G401 (cell line): ENCODE measurements around the gene TP63. TPM values are rescaled to one million over a fixed set of nuclear protein-coding genes. Genes with fewer than 3 reads are reported as not detected.

ENCODE experiments used
- DNase-seq: peaks from one replicate; pipeline ENCODE4 v3.0.0-alpha.2; 2015; ENCODE audit warnings: low spot score
- in situ Hi-C: cut with HindIII; loops from 2 replicates; pipeline ENCODE4 v1.10.0; 2016; ENCODE audit warnings: low sequenced_read_pairs, mixed read lengths
- total RNA-seq: library from RNA; depleted of rRNA; stranded (reverse); fragments of >200 nt; shearing (Covaris generic); gene quantifications from 2 replicates; pipeline ENCODE4 v1.2.3, GENCODE V29; 2014

The TP63 gene
- total RNA-seq, 1 experiment from 2014 or later, result not detected

- DNase-seq, result no peak
- in situ Hi-C loops, result no loop called here
Measured at GRCh38 chr3:189673535-189673934, 42.3 kb downstream of the TP63 start.

- in situ Hi-C loops, result no loop called here
Measured at GRCh38 chr3:189674249-189674913, 43.2 kb downstream of the TP63 start.

GRCh38 chr3:189677667-189678066 lies 46.5 kb downstream of the TP63 start:
- DNase-seq, result no peak
- in situ Hi-C loops, result no loop called here

More at GRCh38 chr3:189674249-189674913, 43.2 kb downstream of the TP63 start:
- DNase-seq, result no peak

- in situ Hi-C loops, result no loop called here
- DNase-seq, result no peak
Measured at GRCh38 chr3:189680723-189681122, 49.5 kb downstream of the TP63 start.

- in situ Hi-C loops, result no loop called here
- DNase-seq, result no peak
Measured at GRCh38 chr3:189683546-189684255, 52.5 kb downstream of the TP63 start.

- no peak for DNase-seq
- in situ Hi-C loops, result no loop called here
Measured at GRCh38 chr3:189684317-189684716, 53.1 kb downstream of the TP63 start.

- in situ Hi-C loops, result no loop called here
- no peak for DNase-seq
Measured at GRCh38 chr3:189685291-189685690, 54.1 kb downstream of the TP63 start.

- in situ Hi-C loops, result no loop called here
- no peak for DNase-seq
Measured at GRCh38 chr3:189685860-189686259, 54.7 kb downstream of the TP63 start.

GRCh38 chr3:189687475-189687874 lies 56.3 kb downstream of the TP63 start:
- DNase-seq, result no peak
- in situ Hi-C loops, result no loop called here

- no peak for DNase-seq
- in situ Hi-C loops, result no loop called here
Measured at GRCh38 chr3:189688262-189688661, 57.1 kb downstream of the TP63 start.

- in situ Hi-C loops, result no loop called here
- no peak for DNase-seq
Measured at GRCh38 chr3:189689625-189690024, 58.4 kb downstream of the TP63 start.

GRCh38 chr3:189690237-189690636 lies 59.0 kb downstream of the TP63 start:
- in situ Hi-C loops, result no loop called here
- DNase-seq, result no peak

GRCh38 chr3:189690672-189691071 lies 59.5 kb downstream of the TP63 start:
- in situ Hi-C loops, result no loop called here
- DNase-seq, result no peak

- DNase-seq, result no peak
Measured at GRCh38 chr3:189695400-189695799, 64.2 kb downstream of the TP63 start.

GRCh38 chr3:189698811-189699210 lies 67.6 kb downstream of the TP63 start:
- DNase-seq, result no peak
- in situ Hi-C loops, result no loop called here

More at GRCh38 chr3:189695400-189695799, 64.2 kb downstream of the TP63 start:
- in situ Hi-C loops, result no loop called here

GRCh38 chr3:189699885-189700284 lies 68.7 kb downstream of the TP63 start:
- no peak for DNase-seq
- in situ Hi-C loops, result no loop called here

GRCh38 chr3:189702066-189702646 lies 71.0 kb downstream of the TP63 start:
- no peak for DNase-seq
- in situ Hi-C loops, result no loop called here

GRCh38 chr3:189703865-189704264 lies 72.7 kb downstream of the TP63 start:
- DNase-seq, result no peak
- in situ Hi-C loops, result no loop called here

- DNase-seq, result no peak
- in situ Hi-C loops, result no loop called here
Measured at GRCh38 chr3:189708375-189708774, 77.2 kb downstream of the TP63 start.

GRCh38 chr3:189710620-189711402 lies 79.6 kb downstream of the TP63 start:
- no peak for DNase-seq
- in situ Hi-C loops, result no loop called here
